Colonic mucosa (tissue), 4 donors: Measurements from ENCODE around the gene KDELR3. TPM values are rescaled to one million over a fixed set of nuclear protein-coding genes. Genes with fewer than 3 reads are reported as not detected.

Experiments used
- DNase-seq: peaks from one replicate; pipeline ENCODE4 v3.0.0-alpha.2; 2020
- H3K27ac ChIP-seq: fragments of 200-600 bp; one replicate; pipeline ENCODE4 v1.8.0; 2021
- H3K27me3 ChIP-seq: fragments of 200-600 bp; one replicate; pipeline ENCODE4 v1.8.0; 2021
- H3K36me3 ChIP-seq: fragments of 200-600 bp; one replicate; pipeline ENCODE4 v1.8.0; 2021
- H3K4me1 ChIP-seq: fragments of 200-600 bp; one replicate; pipeline ENCODE4 v1.8.0; 2021; ENCODE audit warnings: mild to moderate bottlenecking
- H3K4me3 ChIP-seq: fragments of 200-600 bp; one replicate; pipeline ENCODE4 v1.8.0; 2021
- H3K9ac ChIP-seq, 2 donors: one replicate each; pipeline ENCODE4 v1.7.0; 2013; ENCODE audit warnings: control low read depth in 2 of 2, low read depth in 2 of 2, low read length in 2 of 2
- H3K9me3 ChIP-seq: fragments of 200-600 bp; one replicate; pipeline ENCODE4 v1.8.0; 2021
- intact Hi-C: fragments of 100-400 bp; cut with DNase I; formaldehyde crosslinking; loops from one replicate; pipeline ENCODE4 v1.14.1; 2022
- total RNA-seq, 2 donors: library from RNA; stranded (reverse); fragmentation: NEBNext Ultra II Directional in 1 of 2; extraction: Animal tissue kit (Norgen Biotek cat#: 25700) in 1 of 2; gene quantifications; one replicate each; pipeline ENCODE4 v1.2.1, GENCODE V29; 2021
- TF ChIP-seq, protein P1 (sequence below): fragments of 200-600 bp; IDR thresholded peaks from one replicate; pipeline ENCODE4 v1.8.0; 2022; ENCODE audit warnings: antibody characterized with exemption, mild to moderate bottlenecking
- donor health status: healthy.
- donor health status: DM: no; HTN: no; CAD: no.
- donor health status: DM: no; HTN: no; CAD: no.

Gene KDELR3
- total RNA-seq, 2 donors from 2014 or later: 26.7 to 29.1 TPM

GRCh38 chr22:38444783-38445182, 23.1 kb upstream of the KDELR3 start:
- Histone ChIP-seq H3K4me3 (no peak overlapping the region), H3K9me3 (no peaks in the 10 kb centered on the region), H3K27me3 (no peaks in the 10 kb centered on the region), H3K9ac (no peak overlapping the region), H3K27ac (no peak overlapping the region), H3K4me1 (no peaks in the 10 kb centered on the region), H3K36me3 (no peaks in the 10 kb centered on the region)
- TF ChIP-seq, protein P1, sequence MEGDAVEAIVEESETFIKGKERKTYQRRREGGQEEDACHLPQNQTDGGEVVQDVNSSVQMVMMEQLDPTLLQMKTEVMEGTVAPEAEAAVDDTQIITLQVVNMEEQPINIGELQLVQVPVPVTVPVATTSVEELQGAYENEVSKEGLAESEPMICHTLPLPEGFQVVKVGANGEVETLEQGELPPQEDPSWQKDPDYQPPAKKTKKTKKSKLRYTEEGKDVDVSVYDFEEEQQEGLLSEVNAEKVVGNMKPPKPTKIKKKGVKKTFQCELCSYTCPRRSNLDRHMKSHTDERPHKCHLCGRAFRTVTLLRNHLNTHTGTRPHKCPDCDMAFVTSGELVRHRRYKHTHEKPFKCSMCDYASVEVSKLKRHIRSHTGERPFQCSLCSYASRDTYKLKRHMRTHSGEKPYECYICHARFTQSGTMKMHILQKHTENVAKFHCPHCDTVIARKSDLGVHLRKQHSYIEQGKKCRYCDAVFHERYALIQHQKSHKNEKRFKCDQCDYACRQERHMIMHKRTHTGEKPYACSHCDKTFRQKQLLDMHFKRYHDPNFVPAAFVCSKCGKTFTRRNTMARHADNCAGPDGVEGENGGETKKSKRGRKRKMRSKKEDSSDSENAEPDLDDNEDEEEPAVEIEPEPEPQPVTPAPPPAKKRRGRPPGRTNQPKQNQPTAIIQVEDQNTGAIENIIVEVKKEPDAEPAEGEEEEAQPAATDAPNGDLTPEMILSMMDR: no peak
- DNase-seq: no peak
- intact Hi-C loops: no loop called here

DNA sequence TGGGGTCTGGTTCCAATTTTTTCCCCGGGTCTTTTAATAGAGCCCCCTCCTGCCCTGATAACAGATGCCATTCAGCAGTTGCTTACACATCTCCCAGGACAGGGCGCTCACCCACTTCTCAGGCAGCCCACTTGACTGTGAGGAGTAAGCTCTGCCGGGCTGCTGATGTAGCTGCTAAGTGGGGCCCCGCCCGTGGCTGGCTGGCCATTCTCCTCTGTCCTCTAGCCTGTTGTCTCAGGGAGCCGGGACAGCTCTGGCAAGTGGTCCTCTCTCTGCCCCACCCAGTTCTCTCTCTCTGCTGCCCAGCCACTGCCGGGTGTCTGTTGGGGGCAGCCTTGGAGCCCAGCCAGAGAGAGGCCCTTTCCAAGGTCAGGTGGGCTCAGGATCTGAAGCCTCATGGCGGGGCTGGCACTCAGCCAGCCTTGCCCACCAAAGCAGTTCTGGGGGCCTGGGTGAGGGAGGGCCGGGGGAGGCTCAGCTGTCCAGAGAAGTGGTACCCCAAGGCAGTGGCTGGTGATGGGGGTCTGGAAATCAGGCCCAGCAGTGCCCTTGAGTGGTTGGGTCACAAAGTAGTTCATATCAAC, 21.8 kb upstream of the KDELR3 start:
- Histone ChIP-seq H3K4me1 (no peaks in the 10 kb centered on the region), H3K36me3 (no peaks in the 10 kb centered on the region), H3K9ac (no peak overlapping the region), H3K9me3 (no peaks in the 10 kb centered on the region), H3K27ac (no peak overlapping the region), H3K4me3 (no peak overlapping the region), H3K27me3 (peaks cover 5% of the 10 kb centered on the region)
- intact Hi-C loops: no loop called here
- TF ChIP-seq, protein P1: no peak
- no peak for DNase-seq

GRCh38 chr22:38448945-38449745, 18.8 kb upstream of the KDELR3 start:
- Histone ChIP-seq H3K4me1 (no peaks in the 10 kb centered on the region), H3K36me3 (no peaks in the 10 kb centered on the region), H3K9me3 (no peaks in the 10 kb centered on the region), H3K27ac (no peak overlapping the region), H3K9ac (no peak overlapping the region), H3K4me3 (no peak overlapping the region), H3K27me3 (peaks cover 20% of the 10 kb centered on the region)
- no peak for DNase-seq
- intact Hi-C loops: no loop called here
- TF ChIP-seq, protein P1: no peak

DNA sequence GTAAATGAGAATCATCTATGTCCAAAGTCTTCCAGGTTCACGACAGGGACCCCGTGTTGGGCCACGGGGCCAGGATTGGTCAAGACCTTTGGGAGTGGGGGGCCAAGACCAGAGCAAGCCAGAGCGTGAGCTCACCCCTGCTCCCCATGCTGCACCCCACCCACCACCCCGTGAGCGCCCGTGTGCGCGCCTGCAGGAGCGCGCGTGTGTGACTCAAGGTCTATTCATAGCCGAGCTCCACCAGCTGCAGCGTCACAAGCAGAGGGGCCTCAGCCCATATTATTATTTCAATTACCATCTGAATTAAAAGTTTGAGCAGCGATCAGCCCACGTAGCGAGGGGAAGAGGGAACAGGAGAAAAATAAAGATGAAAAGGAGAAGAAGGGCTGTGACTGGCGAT, 18.1 kb upstream of the KDELR3 start:
- TF ChIP-seq, protein P1: no peak
- intact Hi-C loops: no loop called here
- H3K4me3 ChIP-seq: no peak overlapping the region
- H3K4me1 ChIP-seq: no peaks in the 10 kb centered on the region
- H3K27ac ChIP-seq: no peak overlapping the region
- no peaks in the 10 kb centered on the region for H3K36me3 ChIP-seq
- H3K9me3 ChIP-seq: no peaks in the 10 kb centered on the region
- no peak overlapping the region for H3K9ac ChIP-seq
- H3K27me3 ChIP-seq: peaks cover 27% of the 10 kb centered on the region
- no peak for DNase-seq

DNA sequence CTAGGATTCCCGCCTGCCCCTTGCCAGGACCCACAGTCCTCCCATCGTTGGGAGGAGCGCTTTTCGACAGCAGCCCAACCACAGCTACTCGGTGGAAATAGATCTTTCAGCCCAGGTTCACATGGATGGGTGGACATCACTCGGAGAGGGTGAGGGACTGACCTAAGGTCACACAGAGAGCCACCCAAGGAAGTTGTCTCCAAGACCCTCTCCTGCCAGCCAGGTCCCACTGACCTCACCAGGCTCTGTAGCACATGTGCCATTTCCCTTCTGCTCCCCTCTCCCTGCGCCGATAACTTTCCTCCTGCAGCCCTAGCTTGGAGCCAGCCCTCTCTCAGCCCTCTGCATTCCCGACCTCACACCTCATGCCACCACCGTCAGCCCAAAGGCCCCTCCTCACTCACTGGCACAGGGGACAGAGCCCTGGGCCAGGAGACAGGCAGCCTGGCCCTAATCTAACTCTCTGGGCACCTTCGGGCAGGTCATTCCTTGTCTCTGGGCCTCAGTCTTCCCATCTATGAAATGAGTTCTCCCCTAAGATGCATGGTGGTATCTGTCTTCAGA, 17.6 kb upstream of the KDELR3 start:
- intact Hi-C loops: no loop called here
- DNase-seq: no peak
- Histone ChIP-seq H3K9me3 (no peaks in the 10 kb centered on the region), H3K4me3 (no peak overlapping the region), H3K36me3 (no peaks in the 10 kb centered on the region), H3K9ac (no peak overlapping the region), H3K27ac (no peak overlapping the region), H3K27me3 (peaks cover 28% of the 10 kb centered on the region), H3K4me1 (no peaks in the 10 kb centered on the region)
- TF ChIP-seq, protein P1: no peak
